H9 (cell line): Measurements from ENCODE around the gene NBEA. TPM values are rescaled to one million over a fixed set of nuclear protein-coding genes. Genes with fewer than 3 reads are reported as not detected.

Experiments used
- DNase-seq: peaks from one replicate; pipeline ENCODE4 v3.0.0-alpha.2; 2017
- H2AFZ ChIP-seq: one replicate; pipeline ENCODE4 v1.6.1; 2013; ENCODE audit warnings: mild to moderate bottlenecking, low read length, control low read depth, moderate library complexity
- H2AK5ac ChIP-seq: 2 replicates; pipeline ENCODE4 v1.6.1; 2013; ENCODE audit warnings: low read length, control low read depth, mixed read lengths; ENCODE audit not compliant: insufficient read length
- H2BK120ac ChIP-seq: one replicate; pipeline ENCODE4 v1.6.1; 2013; ENCODE audit warnings: low read depth, mild to moderate bottlenecking, low read length, control low read depth, inconsistent platforms; ENCODE audit not compliant: poor library complexity, severe bottlenecking
- H2BK12ac ChIP-seq: 2 replicates; pipeline ENCODE4 v1.6.1; 2013; ENCODE audit warnings: low read length, control low read depth, mixed read lengths, low read depth; ENCODE audit not compliant: insufficient read length
- H2BK15ac ChIP-seq: 2 replicates; pipeline ENCODE4 v1.6.1; 2013; ENCODE audit warnings: low read depth, low read length, control low read depth
- H2BK20ac ChIP-seq: one replicate; pipeline ENCODE4 v1.6.1; 2013; ENCODE audit warnings: low read depth, mild to moderate bottlenecking, low read length, control low read depth, inconsistent platforms; ENCODE audit not compliant: poor library complexity, severe bottlenecking
- H2BK5ac ChIP-seq: 2 replicates; pipeline ENCODE4 v1.6.1; 2013; ENCODE audit warnings: low read length, control low read depth, mixed read lengths; ENCODE audit not compliant: insufficient read length
- H3K14ac ChIP-seq: 2 replicates; pipeline ENCODE4 v1.6.1; 2013; ENCODE audit warnings: low read length, control low read depth; ENCODE audit not compliant: insufficient read depth
- H3K18ac ChIP-seq: 2 replicates; pipeline ENCODE4 v1.6.1; 2013; ENCODE audit warnings: low read depth, mild to moderate bottlenecking, mixed read lengths, low read length, control low read depth; ENCODE audit not compliant: insufficient read length
- H3K23ac ChIP-seq: 2 replicates; pipeline ENCODE4 v1.6.1; 2013; ENCODE audit warnings: low read length, control low read depth, mixed read lengths, low read depth; ENCODE audit not compliant: insufficient read length
- H3K23me2 ChIP-seq: 2 replicates; pipeline ENCODE4 v1.6.1; 2013; ENCODE audit warnings: low read depth, mild to moderate bottlenecking, mixed read lengths, low read length, control low read depth; ENCODE audit not compliant: insufficient read length, poor library complexity, severe bottlenecking
- H3K27ac ChIP-seq: 2 replicates; pipeline ENCODE4 v1.5.1; 2013; ENCODE audit warnings: low read length, control low read depth, mixed read lengths, low read depth; ENCODE audit not compliant: insufficient read length
- H3K27me3 ChIP-seq: 2 replicates; pipeline ENCODE4 v1.6.1; 2013; ENCODE audit warnings: low read length, control low read depth, inconsistent platforms; ENCODE audit not compliant: insufficient read depth
- H3K4ac ChIP-seq: 2 replicates; pipeline ENCODE4 v1.6.1; 2013; ENCODE audit warnings: low read depth, mild to moderate bottlenecking, control low read depth, inconsistent platforms, low read length, moderate library complexity
- H3K4me1 ChIP-seq: 2 replicates; pipeline ENCODE4 v1.6.1; 2013; ENCODE audit warnings: low read length, control low read depth, inconsistent platforms; ENCODE audit not compliant: insufficient read depth
- H3K4me2 ChIP-seq: 2 replicates; pipeline ENCODE4 v1.6.1; 2013; ENCODE audit warnings: low read length, control low read depth, mixed read lengths; ENCODE audit not compliant: insufficient read length, insufficient read depth
- H3K56ac ChIP-seq: 2 replicates; pipeline ENCODE4 v1.6.1; 2013; ENCODE audit warnings: low read depth, mild to moderate bottlenecking, mixed read lengths, low read length, control low read depth; ENCODE audit not compliant: insufficient read length
- H3K79me1 ChIP-seq: 2 replicates; pipeline ENCODE4 v1.6.1; 2013; ENCODE audit warnings: low read depth, mild to moderate bottlenecking, moderate library complexity, low read length, control low read depth, inconsistent platforms; ENCODE audit not compliant: insufficient read depth, poor library complexity, severe bottlenecking
- H3K79me2 ChIP-seq: 2 replicates; pipeline ENCODE4 v1.6.1; 2013; ENCODE audit warnings: low read length, control low read depth, inconsistent platforms; ENCODE audit not compliant: insufficient read depth
- H3K9ac ChIP-seq: 2 replicates; pipeline ENCODE4 v1.6.1; 2013; ENCODE audit warnings: low read length, control low read depth, mixed read lengths; ENCODE audit not compliant: insufficient read length; ENCODE audit errors: extremely low read depth
- H3K9me3 ChIP-seq: one replicate; pipeline ENCODE4 v1.6.1; 2013; ENCODE audit warnings: low read depth, low read length, inconsistent platforms; ENCODE audit not compliant: control insufficient read depth
- H3T11ph ChIP-seq: one replicate; pipeline ENCODE4 v1.6.1; 2013; ENCODE audit warnings: mild to moderate bottlenecking, low read length, control low read depth, inconsistent platforms
- H4K20me1 ChIP-seq: one replicate; pipeline ENCODE4 v1.6.1; 2013; ENCODE audit not compliant: control insufficient read depth, insufficient read length, insufficient read depth
- H4K5ac ChIP-seq: 2 replicates; pipeline ENCODE4 v1.6.1; 2013; ENCODE audit warnings: low read depth, mild to moderate bottlenecking, mixed read lengths, low read length, control low read depth; ENCODE audit not compliant: insufficient read length
- H4K8ac ChIP-seq: replicated peaks from 2 replicates; pipeline ENCODE4 v1.6.1; 2013; ENCODE audit warnings: low read length, control low read depth, mixed read lengths, low read depth; ENCODE audit not compliant: insufficient read length
- H4K91ac ChIP-seq: 2 replicates; pipeline ENCODE4 v1.6.1; 2013; ENCODE audit warnings: low read depth, mild to moderate bottlenecking, moderate library complexity, mixed read lengths, low read length, control low read depth; ENCODE audit not compliant: insufficient read length
- H3K27ac Mint-ChIP-seq, 3 experiments: 2 replicates in 2 of 3; 3 replicates in 1 of 3; pipeline ENCODE4 v1.8.0; 2020 to 2021; ENCODE audit warnings: mixed read lengths in 3 of 3, mild to moderate bottlenecking in 1 of 3, moderate library complexity in 1 of 3
- H3K27me3 Mint-ChIP-seq: 2 replicates; pipeline ENCODE4 v1.8.0; 2021; ENCODE audit warnings: low read depth, mild to moderate bottlenecking, moderate library complexity, mixed read lengths
- H3K36me3 Mint-ChIP-seq, 3 experiments: 2 replicates in 2 of 3; 3 replicates in 1 of 3; pipeline ENCODE4 v1.8.0; 2020 to 2021; ENCODE audit warnings: low read depth in 3 of 3, mixed read lengths in 3 of 3; ENCODE audit not compliant: insufficient read depth in 1 of 3
- H3K4me1 Mint-ChIP-seq, 2 experiments: 2 replicates each; pipeline ENCODE4 v1.8.0; 2020; ENCODE audit warnings: mixed read lengths in 2 of 2
- H3K4me3 Mint-ChIP-seq, 2 experiments: 2 replicates in 1 of 2; 3 replicates in 1 of 2; pipeline ENCODE4 v1.8.0; 2020 to 2021; ENCODE audit warnings: mild to moderate bottlenecking in 2 of 2, mixed read lengths in 2 of 2, moderate library complexity in 1 of 2
- H3K9me3 Mint-ChIP-seq, 2 experiments: 2 replicates in 1 of 2; 3 replicates in 1 of 2; pipeline ENCODE4 v1.8.0; 2020; ENCODE audit warnings: mild to moderate bottlenecking in 2 of 2, mixed read lengths in 2 of 2, moderate library complexity in 1 of 2
- CTCF ChIP-seq: fragments of 200-600 bp; sonication (generic); conservative IDR thresholded peaks from 3 replicates; pipeline ENCODE4 v1.8.0; 2021; ENCODE audit warnings: antibody characterized with exemption, mild to moderate bottlenecking
- WGBS: extraction: QIAGEN DNeasy Blood & Tissue Kit; methylation state at CpG from one replicate; pipeline ENCODE4 v1.1.7; 2013; ENCODE audit warnings: missing lambda C conversion rate, low lambda C conversion rate, mixed read lengths; ENCODE audit not compliant: insufficient read length; ENCODE audit errors: extremely low coverage; 5-methylcytosine and 5-hydroxymethylcytosine counted together
- total RNA-seq: library from RNA; stranded (reverse); gene quantifications from 2 replicates; pipeline ENCODE4 v1.2.1, GENCODE V29; 2021

The NBEA gene
- total RNA-seq, 1 experiment from 2014 or later, result 17.3 TPM

- no CpG with 5 or more reads among the region's 3 CpGs for WGBS
- Histone ChIP-seq H3K9ac (no peak overlapping the region), H3K4me2 (no peak overlapping the region), H4K91ac (no peak overlapping the region), H3K18ac (no peak overlapping the region), H2BK5ac (no peak overlapping the region), H2BK120ac (no peak overlapping the region), H3K27me3 (no peaks in the 10 kb centered on the region; the same call in 1 of the 2 replicates), H3K79me1 (no peaks in the 10 kb centered on the region), H3K4me1 (no peaks in the 10 kb centered on the region; the same call in 1 of the 2 replicates), H3K79me2 (no peaks in the 10 kb centered on the region), H3K9me3 (no peaks in the 10 kb centered on the region), H4K8ac (no peak overlapping the region), H3K23me2 (peaks cover 5% of the 10 kb centered on the region), H3T11ph (no peak overlapping the region), H3K56ac (no peak overlapping the region), H3K4ac (no peak overlapping the region), H2BK12ac (no peak overlapping the region), H3K27ac (no peak overlapping the region), H2BK15ac (no peak overlapping the region), H4K5ac (no peak overlapping the region), H2BK20ac (no peak overlapping the region), H3K23ac (no peak overlapping the region), H2AK5ac (no peak overlapping the region), H4K20me1 (no peaks in the 10 kb centered on the region), H2AFZ (no peak overlapping the region), H3K14ac (no peak overlapping the region)
- peaks cover 6 to 8% of the 10 kb centered on the region in 2 experiments for H3K4me1 Mint-ChIP-seq
- peaks cover 22% of the 10 kb centered on the region for H3K27me3 Mint-ChIP-seq
- no peak overlapping the region for H3K4me3 Mint-ChIP-seq
- H3K9me3 Mint-ChIP-seq, result no peaks in the 10 kb centered on the region
- H3K27ac Mint-ChIP-seq, result no peak overlapping the region
- no peak for DNase-seq
- H3K36me3 Mint-ChIP-seq, result no peaks in the 10 kb centered on the region
- no peak for TF ChIP-seq CTCF
Measured at GRCh38 chr13:35483761-35484160, 541.7 kb downstream of the NBEA start.
